Measurements from ENCODE around the gene UGT1A10. TPM values are rescaled to one million over a fixed set of nuclear protein-coding genes. Genes with fewer than 3 reads are reported as not detected.

Gene UGT1A10
- total and polyA plus RNA-seq, 2 donors (not counting 3 experiments of a cell fraction or from before 2014, with no cell fraction given) = not detected

DNA sequence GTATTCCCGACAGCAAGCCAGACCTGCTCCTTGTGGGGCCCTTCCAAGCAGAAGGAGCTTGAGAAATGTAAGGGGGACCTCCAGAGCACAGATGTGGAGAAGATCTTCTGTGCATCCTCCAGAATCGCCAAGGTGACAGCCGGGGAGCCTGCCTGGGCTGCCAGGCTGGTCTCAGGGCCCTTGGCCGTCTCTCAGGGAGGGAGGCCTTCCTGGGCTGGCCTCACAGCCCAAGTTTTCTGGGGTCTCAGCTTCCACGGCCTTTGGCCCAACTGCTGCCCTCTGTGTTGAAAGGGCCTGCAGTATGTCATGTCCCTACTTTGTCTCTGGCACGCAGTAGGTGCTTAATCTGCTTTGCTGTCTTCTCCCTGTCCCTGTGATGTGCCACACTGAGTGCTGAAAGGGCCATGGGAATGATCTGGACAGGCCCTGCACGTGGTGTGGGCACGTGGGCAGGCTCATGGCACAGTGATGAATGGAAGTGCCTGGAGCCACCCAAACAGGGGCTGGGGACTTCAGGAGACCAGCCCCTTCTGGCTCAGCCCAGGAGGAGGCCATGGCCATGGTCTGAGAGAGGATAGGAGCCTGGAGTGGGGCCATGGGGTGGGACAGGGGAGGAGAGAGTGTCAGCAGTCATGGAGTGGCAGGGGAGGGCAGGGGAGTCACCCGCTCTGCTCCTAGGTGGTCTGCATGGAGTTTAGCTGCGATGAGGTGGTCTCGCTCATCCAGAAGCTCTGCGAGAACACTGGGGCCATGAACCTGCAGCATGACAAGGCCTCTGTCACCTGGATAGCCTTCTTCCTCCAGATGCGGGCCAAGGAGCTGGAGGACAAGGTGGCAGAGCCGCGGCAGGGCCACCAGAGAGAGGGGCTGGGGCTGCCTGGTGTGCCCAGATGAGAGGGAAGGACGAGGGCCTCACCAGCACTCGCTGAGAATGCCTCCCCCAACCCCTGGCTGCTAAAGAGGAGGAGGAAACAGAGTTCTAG is 182.7 kb downstream of the UGT1A10 start:
- H4K20me1 ChIP-seq (replicated peaks; ENCODE audit: control insufficient read depth, extremely low read depth, insufficient read depth, low read length) = no peaks in the 10 kb centered on the region
- H3K4me3 ChIP-seq (replicated peaks in 1 of 3; ENCODE audit: insufficient read depth in 1 of 3, low read depth in 1 of 3, low read length in 3 of 3) = no peak overlapping the region
- H3K27ac ChIP-seq (ENCODE audit: insufficient read depth, low read depth, low read length) = no peak overlapping the region
- no peak overlapping the region for H3K4me2 ChIP-seq (ENCODE audit: insufficient read depth, low read length)
- no peak overlapping the region for H2AFZ ChIP-seq (ENCODE audit: low read depth, low read length)
- intact Hi-C loops (cut with micrococcal nuclease) = no loop called here
- no peaks in the 10 kb centered on the region for H3K9me3 ChIP-seq (replicated peaks; ENCODE audit: control insufficient read depth, insufficient read depth, low read length)
- FAIRE-seq (no peak), DNase-seq (ENCODE audit: low read depth, low spot score) (no peak)
- H3K4me1 ChIP-seq (ENCODE audit: control insufficient read depth, extremely low read depth, insufficient read depth, low read length) = no peaks in the 10 kb centered on the region
- POLR2A ChIA-PET = no interaction called here
- CTCF ChIA-PET = no interaction called here
- H3K27me3 ChIP-seq (ENCODE audit: control insufficient read depth in 2 of 2, insufficient read depth in 2 of 2, low read length in 2 of 2) = no peaks in the 10 kb centered on the region
- dilution Hi-C loops (cut with MboI; ENCODE audit: extremely low pct_ligation_motif_present, low sequenced_read_pairs) = no loop called here
- TF ChIP-seq POLR2A (IDR thresholded peaks at IDR 0.05; ENCODE audit: low read depth, low read length) (no peak), JUN (IDR thresholded peaks at IDR 0.05; ENCODE audit: borderline replicate concordance, insufficient read depth, insufficient read length, low read depth) (no peak), POLR2AphosphoS5 (IDR thresholded peaks at IDR 0.05; ENCODE audit: insufficient read depth, low read depth, low read length) (no peak), FOS (IDR thresholded peaks at IDR 0.05; ENCODE audit: borderline replicate concordance, insufficient read depth, low read length) (no peak), MYC (IDR thresholded peaks at IDR 0.05; ENCODE audit: low read depth, low read length) (no peak), GATA2 (IDR thresholded peaks at IDR 0.05; ENCODE audit: insufficient read depth, insufficient read length, low read depth, low read length) (no peak), EZH2 (IDR thresholded peaks at IDR 0.05; ENCODE audit: borderline replicate concordance, low read depth, low read length, severe bottlenecking) (no peak)
- TF ChIP-seq, protein P1, sequence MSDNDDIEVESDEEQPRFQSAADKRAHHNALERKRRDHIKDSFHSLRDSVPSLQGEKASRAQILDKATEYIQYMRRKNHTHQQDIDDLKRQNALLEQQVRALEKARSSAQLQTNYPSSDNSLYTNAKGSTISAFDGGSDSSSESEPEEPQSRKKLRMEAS (IDR thresholded peaks at IDR 0.05; ENCODE audit: insufficient read depth, insufficient read length) = no peak
- TF ChIP-seq, protein P2, sequence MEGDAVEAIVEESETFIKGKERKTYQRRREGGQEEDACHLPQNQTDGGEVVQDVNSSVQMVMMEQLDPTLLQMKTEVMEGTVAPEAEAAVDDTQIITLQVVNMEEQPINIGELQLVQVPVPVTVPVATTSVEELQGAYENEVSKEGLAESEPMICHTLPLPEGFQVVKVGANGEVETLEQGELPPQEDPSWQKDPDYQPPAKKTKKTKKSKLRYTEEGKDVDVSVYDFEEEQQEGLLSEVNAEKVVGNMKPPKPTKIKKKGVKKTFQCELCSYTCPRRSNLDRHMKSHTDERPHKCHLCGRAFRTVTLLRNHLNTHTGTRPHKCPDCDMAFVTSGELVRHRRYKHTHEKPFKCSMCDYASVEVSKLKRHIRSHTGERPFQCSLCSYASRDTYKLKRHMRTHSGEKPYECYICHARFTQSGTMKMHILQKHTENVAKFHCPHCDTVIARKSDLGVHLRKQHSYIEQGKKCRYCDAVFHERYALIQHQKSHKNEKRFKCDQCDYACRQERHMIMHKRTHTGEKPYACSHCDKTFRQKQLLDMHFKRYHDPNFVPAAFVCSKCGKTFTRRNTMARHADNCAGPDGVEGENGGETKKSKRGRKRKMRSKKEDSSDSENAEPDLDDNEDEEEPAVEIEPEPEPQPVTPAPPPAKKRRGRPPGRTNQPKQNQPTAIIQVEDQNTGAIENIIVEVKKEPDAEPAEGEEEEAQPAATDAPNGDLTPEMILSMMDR (IDR thresholded peaks at IDR 0.05; ENCODE audit: extremely low read depth in 1 of 2, insufficient read depth in 1 of 2, low read depth in 1 of 2, low read length in 2 of 2) = no peak
- H3K79me2 ChIP-seq (ENCODE audit: control insufficient read depth, insufficient read depth, low read length) = no peaks in the 10 kb centered on the region
- H3K9ac ChIP-seq (replicated peaks; ENCODE audit: extremely low read depth, insufficient read depth, low read length) = no peak overlapping the region
- no peaks in the 10 kb centered on the region for H3K9me1 ChIP-seq (replicated peaks; ENCODE audit: control insufficient read depth, extremely low read depth, insufficient read depth, low read length)
- BruUV-seq (replicated peaks) = no TSS peak
- no peaks in the 10 kb centered on the region for H3K36me3 ChIP-seq (ENCODE audit: control insufficient read depth in 2 of 2, extremely low read depth in 1 of 2, insufficient read depth in 2 of 2, low read length in 2 of 2)
